Measurements from ENCODE around the gene DGKQ. TPM values are rescaled to one million over a fixed set of nuclear protein-coding genes. Genes with fewer than 3 reads are reported as not detected.
A peak's percentile ranks its signal among the peaks of the same experiment; 100 is the strongest.

The DGKQ gene
- total and polyA plus RNA-seq, 2 of the 8 experiments (the other 6 are each of a cell fraction or from before 2014, with no cell fraction given), result 7.3 to 9.7 TPM

DNA sequence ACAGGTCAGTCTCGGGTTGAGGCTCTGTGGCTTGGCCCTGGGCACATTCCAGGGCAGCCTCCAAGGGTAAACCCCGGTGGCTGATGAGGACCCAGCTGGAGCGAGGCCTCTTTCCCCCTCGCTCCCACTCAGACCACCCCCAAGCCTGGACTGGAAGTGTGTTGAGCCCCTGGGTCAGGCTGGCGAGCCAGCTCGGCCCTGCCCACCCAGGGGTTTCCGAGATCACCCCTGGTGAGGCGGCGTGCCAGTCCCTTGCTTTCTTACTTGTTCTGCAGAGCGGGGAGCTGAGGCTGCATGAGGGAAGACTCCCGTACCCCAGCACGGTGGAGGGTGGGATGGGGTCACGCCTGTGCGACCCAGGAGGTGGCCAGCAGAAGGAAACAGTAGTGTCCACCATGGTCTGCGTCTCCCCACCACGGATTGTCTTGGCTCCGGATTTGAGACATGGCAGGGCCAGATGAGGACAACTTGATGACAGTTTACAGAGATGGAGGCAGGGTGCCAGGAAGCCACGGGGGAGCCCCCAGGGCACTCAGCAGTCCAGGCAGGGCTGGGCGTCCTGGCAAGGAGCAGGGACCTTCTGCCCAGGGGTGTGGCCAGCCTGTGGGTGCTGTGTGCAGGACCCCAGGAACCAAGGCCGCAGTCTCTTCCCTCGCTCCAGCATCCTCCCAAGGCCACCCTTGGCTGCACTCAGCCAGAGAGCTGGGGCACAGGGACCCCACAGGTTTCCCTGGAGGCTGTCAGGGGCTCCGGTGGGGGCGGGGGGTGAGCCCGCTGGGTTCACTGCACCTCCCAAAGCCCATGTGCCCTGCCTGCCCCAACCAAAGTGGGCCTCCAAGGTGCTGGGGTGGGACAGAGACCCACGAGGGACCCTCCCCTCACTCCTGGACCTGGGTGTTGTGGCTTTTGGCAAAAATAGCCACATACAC, 31.5 kb upstream of the DGKQ start:
- WGBS, 2 experiments (ENCODE audit: extremely low coverage in 1 of 2, insufficient coverage in 1 of 2, insufficient read length in 1 of 2, insufficient replicate concordance in 2 of 2, low coverage in 1 of 2, low lambda C conversion rate in 2 of 2, missing lambda C conversion rate in 1 of 2), result 87% methylated on average over 22 of the region's 25 CpGs; no CpG with 5 or more reads in 1 of the 2 experiments
- H3K9ac ChIP-seq (replicated peaks in 1 of 4; ENCODE audit: extremely low read depth in 1 of 4, low read depth in 3 of 4, low read length in 3 of 4), result no peak overlapping the region
- POLR2A ChIA-PET (ENCODE audit: partially characterized antibody), result no interaction called here
- H3K23me2 ChIP-seq (ENCODE audit: low read depth, low read length), result peaks cover 15% of the 10 kb centered on the region; the same call in 1 of the 2 replicates
- H2BK15ac ChIP-seq (ENCODE audit: low read length), result no peak overlapping the region
- H3K4me2 ChIP-seq (ENCODE audit: insufficient read depth in 1 of 2, low read depth in 2 of 2, low read length in 2 of 2), result no peak overlapping the region
- CTCF ChIA-PET (ENCODE audit: partially characterized antibody), result interaction anchor here (0.5 to 0.7 kb wide), 2 partner anchors 218 to 905 kb away, joined by 4 to 7 read pairs; no protein-coding TSS in a partner anchor
- FAIRE-seq (no peak), DNase-seq (ENCODE audit: low read depth in 1 of 2, low spot score in 2 of 2) (no peak)
- no peak overlapping the region for H3K27ac ChIP-seq (ENCODE audit: low read depth, low read length)
- peaks cover 2 to 17% of the 10 kb centered on the region in 2 experiments for H4K20me1 ChIP-seq (replicated peaks in 1 of 2; ENCODE audit: control insufficient read depth in 1 of 2, insufficient read depth in 2 of 2, low read length in 2 of 2)
- no peak overlapping the region for H2BK20ac ChIP-seq (ENCODE audit: low read length)
- H3K4me1 ChIP-seq (replicated peaks in 1 of 4; ENCODE audit: control insufficient read depth in 3 of 4, insufficient read depth in 4 of 4, low read length in 3 of 4), result peaks cover 0 to 8% (median 7%) of the 10 kb centered on the region in 4 experiments; a peak in 5 of 7 replicates
- H3K27me3 ChIP-seq (replicated peaks in 1 of 4; ENCODE audit: control insufficient read depth in 3 of 4, extremely low read depth in 1 of 4, insufficient read depth in 3 of 4, low read length in 3 of 4), result peaks cover 47 to 91% (median 86%) of the 10 kb centered on the region in 4 experiments
- H3K4me3 ChIP-seq (ENCODE audit: extremely low read depth in 1 of 4, insufficient read depth in 2 of 4, low read depth in 3 of 4, low read length in 4 of 4), result no peak overlapping the region
- H3K4ac ChIP-seq (replicated peaks; ENCODE audit: insufficient read length, low read depth, low read length), result no peak overlapping the region
- no peak overlapping the region for H3K56ac ChIP-seq (replicated peaks; ENCODE audit: insufficient read length, low read depth, low read length)
- no peak overlapping the region for H4K5ac ChIP-seq (ENCODE audit: insufficient read length, low read depth, low read length)
- no peak overlapping the region for H3K23ac ChIP-seq (ENCODE audit: insufficient read length)
- H3K14ac ChIP-seq (ENCODE audit: insufficient read length), result no peak overlapping the region
- H3K79me2 ChIP-seq (ENCODE audit: control insufficient read depth in 1 of 2, insufficient read depth in 2 of 2, low read length in 2 of 2), result no peaks in the 10 kb centered on the region
- no peaks in the 10 kb centered on the region for H3K79me1 ChIP-seq (ENCODE audit: low read depth, low read length)
- H4K8ac ChIP-seq (ENCODE audit: extremely low read depth, insufficient read depth, low read length), result no peak overlapping the region
- H4K91ac ChIP-seq (replicated peaks; ENCODE audit: insufficient read length, low read length), result no peak overlapping the region
- H2BK5ac ChIP-seq (ENCODE audit: low read depth, low read length), result no peak overlapping the region
- H3K36me3 ChIP-seq (ENCODE audit: control insufficient read depth in 2 of 4, insufficient read depth in 4 of 4, low read length in 3 of 4), result no peaks in the 10 kb centered on the region
- no peak overlapping the region for H2AFZ ChIP-seq (ENCODE audit: low read length)
- H2BK12ac ChIP-seq (ENCODE audit: low read depth, low read length), result no peak overlapping the region
- H3K18ac ChIP-seq (ENCODE audit: extremely low read depth, low read length), result no peak overlapping the region
- 0 out of 2 replicates have a peak overlapping the region, but pooled peaks have one; percentile 82 for H2AK5ac ChIP-seq (ENCODE audit: low read depth, low read length)
- H3K9me3 ChIP-seq (ENCODE audit: insufficient read depth in 2 of 2, low read depth in 1 of 2, low read length in 1 of 2), result no peaks in the 10 kb centered on the region
- H2BK120ac ChIP-seq (replicated peaks; ENCODE audit: low read depth, low read length), result no peak overlapping the region
- TF ChIP-seq TBP (IDR thresholded peaks at IDR 0.05; ENCODE audit: low read depth, low read length), result no peak
- no peak for TF ChIP-seq NRF1 (IDR thresholded peaks at IDR 0.05; ENCODE audit: low read depth, low read length)
- no peak for TF ChIP-seq TAF1 (IDR thresholded peaks at IDR 0.05; ENCODE audit: low read depth, low read length)
- no peak for TF ChIP-seq BRCA1 (IDR thresholded peaks at IDR 0.05; ENCODE audit: low read depth, low read length)
- no peak for TF ChIP-seq POLR2AphosphoS5 (IDR thresholded peaks at IDR 0.05; ENCODE audit: low read depth, low read length)
- no peak for TF ChIP-seq CTBP2 (IDR thresholded peaks at IDR 0.05; ENCODE audit: borderline replicate concordance, insufficient read depth, insufficient read length, low read length)
- no peak for TF ChIP-seq HDAC6 (IDR thresholded peaks at IDR 0.05; ENCODE audit: low read depth, low read length)
- no peak for TF ChIP-seq EGR1 (IDR thresholded peaks at IDR 0.05; ENCODE audit: borderline replicate concordance, low read depth, low read length)
- TF ChIP-seq, protein P1, sequence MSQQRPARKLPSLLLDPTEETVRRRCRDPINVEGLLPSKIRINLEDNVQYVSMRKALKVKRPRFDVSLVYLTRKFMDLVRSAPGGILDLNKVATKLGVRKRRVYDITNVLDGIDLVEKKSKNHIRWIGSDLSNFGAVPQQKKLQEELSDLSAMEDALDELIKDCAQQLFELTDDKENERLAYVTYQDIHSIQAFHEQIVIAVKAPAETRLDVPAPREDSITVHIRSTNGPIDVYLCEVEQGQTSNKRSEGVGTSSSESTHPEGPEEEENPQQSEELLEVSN (IDR thresholded peaks at IDR 0.05), result no peak
- TF ChIP-seq ATF2 (IDR thresholded peaks at IDR 0.05; ENCODE audit: low read length), result no peak

Measured in H1 (cell line).